Heart left ventricle (tissue), 13 donors: Measurements from ENCODE around the gene CD4.

Experiments used
- CTCF ChIP-seq, 12 donors: fragments of 200-600 bp; sonication (generic) in 4 of 12; IDR thresholded peaks; one replicate each; pipeline versions ENCODE4 v1.5.0 to v1.8.0; 2018 to 2022; ENCODE audit warnings: antibody characterized with exemption in 12 of 12, mild to moderate bottlenecking in 5 of 12
- POLR2A ChIP-seq, 2 donors: fragments of 450-650 bp; IDR thresholded peaks; one replicate each; pipeline ENCODE4 v1.6.1; 2017; ENCODE audit warnings: antibody characterized with exemption in 2 of 2, mild to moderate bottlenecking in 2 of 2, moderate library complexity in 2 of 2
- donor health status: ischemic (EF 13 %, LVEDD 7.1; RV severe dilation, severe dysfunction).
- donor health status: DM: no; HTN: yes; CAD: no.
- donor health status: DM: no; HTN: no; CAD: no.
- donor health status: ischemic (EF 25% LVEDD 6.9; RV normal size, moderate dysfunction).
- donor health status: ischemic (EF 25% LVEDD 5.7; RV mildly dilated, moderate dysfunction).
- donor health status: ischemic (EF 35%, LVEDD 5.7; RV mildly dilated, moderate dysfunction).
- donor health status: nonischemic (EF 11% LVEDD 7.7; RV severe dilation, severe dysfunction).
- donor health status: DM: yes; HTN: yes; CAD: no.
- donor health status: PGD.
- donor health status: ischemic (EF 29% LVEDD 5.4; RV normal size, mild dysfunction).
- donor health status: nonischemic (EF 23%, LVEDD 6.1; RV moderate dilation, normal function).

- no peak for TF ChIP-seq CTCF (IDR thresholded peaks at IDR 0.05)
- peak; percentile 83 to 86 for TF ChIP-seq POLR2A (IDR thresholded peaks at IDR 0.05)
Measured at GRCh38 chr12:6851153-6851920, 62.0 kb downstream of the CD4 start, which contains the start of gene CDCA3.
